DOHH2 (cell line): ENCODE measurements around the gene CYP2D6.

ENCODE experiments used
- H3F3A ChIP-seq: fragments of 200-600 bp; sonication (generic), shearing (Covaris generic); 2 replicates; pipeline ENCODE4 v1.6.0; 2016; ENCODE audit warnings: antibody characterized with exemption, mild to moderate bottlenecking; ENCODE audit not compliant: control insufficient read depth, insufficient read depth
- H3K27ac ChIP-seq: fragments of 200-600 bp; sonication (generic); 2 replicates; pipeline ENCODE4 v1.5.1; 2014; ENCODE audit warnings: low read depth, mild to moderate bottlenecking, low read length, moderate library complexity
- H3K27me3 ChIP-seq: fragments of 200-600 bp; sonication (generic); 2 replicates; pipeline ENCODE4 v1.6.1; 2014; ENCODE audit warnings: mild to moderate bottlenecking, low read length, mixed read lengths; ENCODE audit not compliant: control insufficient read depth
- H3K36me3 ChIP-seq: fragments of 200-600 bp; sonication (generic); 2 replicates; pipeline ENCODE4 v1.6.1; 2014; ENCODE audit warnings: mild to moderate bottlenecking, low read length, moderate library complexity, mixed read lengths; ENCODE audit not compliant: control insufficient read depth
- H3K4me1 ChIP-seq: fragments of 200-600 bp; sonication (generic); 2 replicates; pipeline ENCODE4 v1.6.1; 2014; ENCODE audit warnings: mild to moderate bottlenecking, low read length, mixed read lengths; ENCODE audit not compliant: control insufficient read depth
- H3K4me2 ChIP-seq: fragments of 200-600 bp; sonication (generic); 2 replicates; pipeline ENCODE4 v1.6.0; 2014; ENCODE audit warnings: mild to moderate bottlenecking, low read length, moderate library complexity
- H3K4me3 ChIP-seq: fragments of 200-600 bp; sonication (generic); 2 replicates; pipeline ENCODE4 v1.5.1; 2014; ENCODE audit warnings: mild to moderate bottlenecking, low read length, mixed read lengths
- H3K79me2 ChIP-seq: fragments of 200-600 bp; sonication (generic); 2 replicates; pipeline ENCODE4 v1.6.1; 2014; ENCODE audit warnings: mild to moderate bottlenecking, low read length, mixed read lengths; ENCODE audit not compliant: control insufficient read depth
- H3K9me2 ChIP-seq: fragments of 200-600 bp; sonication (generic); replicated peaks from 2 replicates; pipeline ENCODE4 v1.6.1; 2014; ENCODE audit warnings: mild to moderate bottlenecking, low read length, mixed read lengths; ENCODE audit not compliant: control insufficient read depth
- H3K9me3 ChIP-seq: fragments of 200-600 bp; sonication (generic); 2 replicates; pipeline ENCODE4 v1.6.1; 2014; ENCODE audit warnings: antibody characterized with exemption, low read length, mixed read lengths; ENCODE audit not compliant: control insufficient read depth, insufficient read depth
- H4K20me1 ChIP-seq: fragments of 200-600 bp; sonication (generic); 2 replicates; pipeline ENCODE4 v1.6.0; 2014; ENCODE audit warnings: low read depth, mild to moderate bottlenecking, antibody characterized with exemption, low read length, moderate library complexity; ENCODE audit not compliant: control insufficient read depth, insufficient read depth
- EZH2phosphoT487 ChIP-seq: fragments of 200-600 bp; sonication (generic); IDR thresholded peaks from 2 replicates; pipeline ENCODE4 v1.6.1; 2017; ENCODE audit warnings: borderline replicate concordance, mild to moderate bottlenecking, antibody characterized with exemption, low read length, moderate library complexity, mixed read lengths
- TF ChIP-seq, protein P1 (sequence below): fragments of 200-600 bp; sonication (generic); IDR thresholded peaks from one replicate; pipeline ENCODE4 v1.5.1; 2014; ENCODE audit warnings: antibody characterized with exemption, mild to moderate bottlenecking, low read depth, low read length; ENCODE audit not compliant: poor library complexity, severe bottlenecking

The CYP2D6 gene

DNA sequence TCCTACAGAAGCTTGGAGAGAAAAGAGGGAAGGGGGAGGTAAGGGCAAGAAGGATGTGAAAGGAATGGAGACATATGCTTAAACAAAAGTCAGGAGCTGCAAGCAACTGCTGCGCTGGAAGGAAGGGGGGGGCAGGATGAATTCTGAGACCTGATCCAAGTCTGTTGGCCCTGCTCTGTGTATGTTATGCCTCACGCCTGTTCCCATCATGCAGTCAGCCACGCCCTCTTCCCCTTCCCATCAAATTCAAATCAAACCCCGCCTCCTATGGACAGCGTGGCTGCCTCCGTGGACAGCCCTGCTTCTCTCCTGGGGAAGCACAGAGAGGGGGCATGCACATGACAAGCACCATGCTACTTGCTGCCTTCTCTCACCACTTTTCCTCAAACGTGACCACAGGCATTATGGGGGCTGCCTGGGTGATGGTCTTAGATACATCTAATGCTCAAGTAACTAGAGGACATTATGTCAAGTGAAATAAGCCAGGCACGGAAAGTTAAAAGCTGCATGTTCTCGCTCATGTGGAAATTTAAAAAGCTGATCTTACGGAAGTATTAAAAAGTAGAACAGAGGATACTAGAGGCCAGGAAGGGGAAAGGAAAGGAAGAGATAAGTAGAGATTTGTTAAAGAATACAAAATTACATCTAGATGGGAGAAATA, 45.8 kb upstream of the CYP2D6 start:
- no peak overlapping the region for H3K27ac ChIP-seq
- H3K9me3 ChIP-seq = no peaks in the 10 kb centered on the region
- H4K20me1 ChIP-seq = peaks cover 10% of the 10 kb centered on the region; the same call in 1 of the 2 replicates
- H3K4me3 ChIP-seq = no peak overlapping the region
- H3K79me2 ChIP-seq = peaks cover 42% of the 10 kb centered on the region
- no peaks in the 10 kb centered on the region for H3F3A ChIP-seq
- H3K9me2 ChIP-seq = no peaks in the 10 kb centered on the region
- H3K27me3 ChIP-seq = no peaks in the 10 kb centered on the region
- H3K36me3 ChIP-seq = peaks cover 23% of the 10 kb centered on the region
- H3K4me1 ChIP-seq = peaks cover 25% of the 10 kb centered on the region
- TF ChIP-seq, protein P1, sequence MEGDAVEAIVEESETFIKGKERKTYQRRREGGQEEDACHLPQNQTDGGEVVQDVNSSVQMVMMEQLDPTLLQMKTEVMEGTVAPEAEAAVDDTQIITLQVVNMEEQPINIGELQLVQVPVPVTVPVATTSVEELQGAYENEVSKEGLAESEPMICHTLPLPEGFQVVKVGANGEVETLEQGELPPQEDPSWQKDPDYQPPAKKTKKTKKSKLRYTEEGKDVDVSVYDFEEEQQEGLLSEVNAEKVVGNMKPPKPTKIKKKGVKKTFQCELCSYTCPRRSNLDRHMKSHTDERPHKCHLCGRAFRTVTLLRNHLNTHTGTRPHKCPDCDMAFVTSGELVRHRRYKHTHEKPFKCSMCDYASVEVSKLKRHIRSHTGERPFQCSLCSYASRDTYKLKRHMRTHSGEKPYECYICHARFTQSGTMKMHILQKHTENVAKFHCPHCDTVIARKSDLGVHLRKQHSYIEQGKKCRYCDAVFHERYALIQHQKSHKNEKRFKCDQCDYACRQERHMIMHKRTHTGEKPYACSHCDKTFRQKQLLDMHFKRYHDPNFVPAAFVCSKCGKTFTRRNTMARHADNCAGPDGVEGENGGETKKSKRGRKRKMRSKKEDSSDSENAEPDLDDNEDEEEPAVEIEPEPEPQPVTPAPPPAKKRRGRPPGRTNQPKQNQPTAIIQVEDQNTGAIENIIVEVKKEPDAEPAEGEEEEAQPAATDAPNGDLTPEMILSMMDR = no peak
- TF ChIP-seq EZH2phosphoT487 = no peak
- H3K4me2 ChIP-seq = no peak overlapping the region

- peaks cover 42% of the 10 kb centered on the region for H3K79me2 ChIP-seq
- no peak overlapping the region for H3K4me2 ChIP-seq
- H3K9me3 ChIP-seq = no peaks in the 10 kb centered on the region
- H3K36me3 ChIP-seq = peaks cover 26% of the 10 kb centered on the region
- H3K4me3 ChIP-seq = no peak overlapping the region
- no peaks in the 10 kb centered on the region for H3F3A ChIP-seq
- H3K4me1 ChIP-seq = peaks cover 33% of the 10 kb centered on the region
- TF ChIP-seq, protein P1 = no peak
- TF ChIP-seq EZH2phosphoT487 = no peak
- H3K9me2 ChIP-seq = no peaks in the 10 kb centered on the region
- H3K27ac ChIP-seq = no peak overlapping the region
- H3K27me3 ChIP-seq = no peaks in the 10 kb centered on the region
- H4K20me1 ChIP-seq = 0 out of 2 replicates have a peak, but pooled peaks cover 6% of the 10 kb centered on the region
These were observed 43.5 kb upstream of the CYP2D6 start for GRCh38 chr22:42174062-42174461.

GRCh38 chr22:42173183-42173926, 42.7 kb upstream of the CYP2D6 start:
- TF ChIP-seq, protein P1 = no peak
- Histone ChIP-seq H3K4me1 (peaks cover 39% of the 10 kb centered on the region), H3K36me3 (peaks cover 32% of the 10 kb centered on the region), H3K27ac (no peak overlapping the region), H3K4me2 (no peak overlapping the region), H4K20me1 (0 out of 2 replicates have a peak, but pooled peaks cover 8% of the 10 kb centered on the region), H3F3A (no peaks in the 10 kb centered on the region), H3K79me2 (peaks cover 43% of the 10 kb centered on the region), H3K9me3 (no peaks in the 10 kb centered on the region), H3K4me3 (no peak overlapping the region), H3K9me2 (no peaks in the 10 kb centered on the region), H3K27me3 (no peaks in the 10 kb centered on the region)
